ENCODE measurements around the gene MYCBP2.

DNA sequence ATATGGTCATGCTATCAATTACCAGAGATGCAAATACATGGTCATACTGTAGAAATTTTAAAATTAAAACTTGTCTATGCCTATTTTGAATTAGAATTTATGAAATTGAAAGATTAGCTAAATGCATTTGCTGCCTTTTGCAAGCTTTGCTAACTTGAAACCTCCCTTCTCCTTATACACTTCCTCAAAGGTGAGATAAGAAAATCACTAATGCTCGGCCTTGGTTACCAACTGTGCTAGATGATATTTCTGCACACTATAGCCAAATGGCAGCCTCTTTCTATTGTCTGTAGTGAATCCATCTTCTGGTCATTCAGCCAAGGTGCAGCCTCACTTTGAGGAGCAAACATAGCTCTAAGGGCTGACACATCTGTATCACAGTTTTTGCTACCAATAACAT is 31.1 kb upstream of the MYCBP2 start:
- TF ChIP-seq, protein P1, sequence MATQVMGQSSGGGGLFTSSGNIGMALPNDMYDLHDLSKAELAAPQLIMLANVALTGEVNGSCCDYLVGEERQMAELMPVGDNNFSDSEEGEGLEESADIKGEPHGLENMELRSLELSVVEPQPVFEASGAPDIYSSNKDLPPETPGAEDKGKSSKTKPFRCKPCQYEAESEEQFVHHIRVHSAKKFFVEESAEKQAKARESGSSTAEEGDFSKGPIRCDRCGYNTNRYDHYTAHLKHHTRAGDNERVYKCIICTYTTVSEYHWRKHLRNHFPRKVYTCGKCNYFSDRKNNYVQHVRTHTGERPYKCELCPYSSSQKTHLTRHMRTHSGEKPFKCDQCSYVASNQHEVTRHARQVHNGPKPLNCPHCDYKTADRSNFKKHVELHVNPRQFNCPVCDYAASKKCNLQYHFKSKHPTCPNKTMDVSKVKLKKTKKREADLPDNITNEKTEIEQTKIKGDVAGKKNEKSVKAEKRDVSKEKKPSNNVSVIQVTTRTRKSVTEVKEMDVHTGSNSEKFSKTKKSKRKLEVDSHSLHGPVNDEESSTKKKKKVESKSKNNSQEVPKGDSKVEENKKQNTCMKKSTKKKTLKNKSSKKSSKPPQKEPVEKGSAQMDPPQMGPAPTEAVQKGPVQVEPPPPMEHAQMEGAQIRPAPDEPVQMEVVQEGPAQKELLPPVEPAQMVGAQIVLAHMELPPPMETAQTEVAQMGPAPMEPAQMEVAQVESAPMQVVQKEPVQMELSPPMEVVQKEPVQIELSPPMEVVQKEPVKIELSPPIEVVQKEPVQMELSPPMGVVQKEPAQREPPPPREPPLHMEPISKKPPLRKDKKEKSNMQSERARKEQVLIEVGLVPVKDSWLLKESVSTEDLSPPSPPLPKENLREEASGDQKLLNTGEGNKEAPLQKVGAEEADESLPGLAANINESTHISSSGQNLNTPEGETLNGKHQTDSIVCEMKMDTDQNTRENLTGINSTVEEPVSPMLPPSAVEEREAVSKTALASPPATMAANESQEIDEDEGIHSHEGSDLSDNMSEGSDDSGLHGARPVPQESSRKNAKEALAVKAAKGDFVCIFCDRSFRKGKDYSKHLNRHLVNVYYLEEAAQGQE (IDR thresholded peaks at IDR 0.05; ENCODE audit: low read depth, low read length), result no peak
- TF ChIP-seq, protein P2, sequence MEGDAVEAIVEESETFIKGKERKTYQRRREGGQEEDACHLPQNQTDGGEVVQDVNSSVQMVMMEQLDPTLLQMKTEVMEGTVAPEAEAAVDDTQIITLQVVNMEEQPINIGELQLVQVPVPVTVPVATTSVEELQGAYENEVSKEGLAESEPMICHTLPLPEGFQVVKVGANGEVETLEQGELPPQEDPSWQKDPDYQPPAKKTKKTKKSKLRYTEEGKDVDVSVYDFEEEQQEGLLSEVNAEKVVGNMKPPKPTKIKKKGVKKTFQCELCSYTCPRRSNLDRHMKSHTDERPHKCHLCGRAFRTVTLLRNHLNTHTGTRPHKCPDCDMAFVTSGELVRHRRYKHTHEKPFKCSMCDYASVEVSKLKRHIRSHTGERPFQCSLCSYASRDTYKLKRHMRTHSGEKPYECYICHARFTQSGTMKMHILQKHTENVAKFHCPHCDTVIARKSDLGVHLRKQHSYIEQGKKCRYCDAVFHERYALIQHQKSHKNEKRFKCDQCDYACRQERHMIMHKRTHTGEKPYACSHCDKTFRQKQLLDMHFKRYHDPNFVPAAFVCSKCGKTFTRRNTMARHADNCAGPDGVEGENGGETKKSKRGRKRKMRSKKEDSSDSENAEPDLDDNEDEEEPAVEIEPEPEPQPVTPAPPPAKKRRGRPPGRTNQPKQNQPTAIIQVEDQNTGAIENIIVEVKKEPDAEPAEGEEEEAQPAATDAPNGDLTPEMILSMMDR (IDR thresholded peaks at IDR 0.05), result no peak
- TF ChIP-seq RFX5 (IDR thresholded peaks at IDR 0.05; ENCODE audit: low read length) (no peak), YY1 (IDR thresholded peaks at IDR 0.05; ENCODE audit: low read depth) (no peak), POLR2AphosphoS5 (IDR thresholded peaks at IDR 0.05; ENCODE audit: low read depth, low read length) (no peak), GATA2 (CRISPR knock-in tag; IDR thresholded peaks at IDR 0.05) (no peak), MEF2A (IDR thresholded peaks at IDR 0.05; ENCODE audit: borderline replicate concordance, low read depth) (no peak), MXI1 (IDR thresholded peaks at IDR 0.05; ENCODE audit: low read depth, low read length) (no peak), RAD21 (IDR thresholded peaks at IDR 0.05; ENCODE audit: low read length) (no peak), TCF12 (IDR thresholded peaks at IDR 0.05) (no peak)
